Measurements from ENCODE around the gene ALDH4A1. TPM values are rescaled to one million over a fixed set of nuclear protein-coding genes. Genes with fewer than 3 reads are reported as not detected.

The ALDH4A1 gene
- total RNA-seq, 2 experiments from 2014 or later, result 6.1 to 7.6 TPM

DNA sequence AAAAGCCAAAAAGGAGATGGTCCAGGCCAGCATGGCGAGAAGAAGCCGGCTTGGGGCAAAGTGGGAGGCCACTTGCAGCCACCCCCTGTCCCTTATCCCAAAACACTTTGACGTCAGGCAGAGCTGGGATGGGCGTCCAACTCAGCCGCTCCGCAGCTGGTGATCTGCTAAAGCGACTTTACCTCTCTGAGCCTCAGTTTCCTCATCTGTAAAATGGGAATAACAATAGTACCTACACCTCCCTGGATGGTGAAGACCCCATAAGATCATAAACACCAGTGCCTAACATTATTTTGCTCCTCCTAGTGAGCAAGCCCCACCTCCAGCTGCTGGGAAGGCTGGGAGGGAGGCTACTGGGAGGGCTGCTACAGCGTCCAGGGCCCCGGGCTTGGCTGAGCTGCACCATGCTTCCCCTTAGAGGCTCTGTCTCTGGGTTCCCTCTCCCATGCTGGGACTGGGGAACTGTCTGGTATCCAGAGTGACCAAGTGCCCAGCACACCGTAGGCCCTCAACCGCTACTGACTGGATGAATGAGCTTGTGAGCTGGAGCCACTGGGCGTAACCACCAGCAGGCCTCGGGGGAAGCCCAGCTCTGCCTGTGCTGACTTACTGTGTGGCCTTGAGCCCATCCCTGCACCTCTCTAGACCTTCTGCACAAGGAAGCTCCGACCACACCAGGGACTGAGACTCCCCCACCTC lies 35.8 kb upstream of the ALDH4A1 start:
- POLR2A ChIA-PET, result no interaction called here
- Histone ChIP-seq H2AFZ (ENCODE audit: low read length) (no peak overlapping the region), H3K4me3 (ENCODE audit: low read depth, low read length, poor library complexity, severe bottlenecking) (no peak overlapping the region), H3K79me2 (ENCODE audit: insufficient read depth, low read depth, low read length) (no peaks in the 10 kb centered on the region), H3K4me1 (ENCODE audit: insufficient read depth, low read length, poor library complexity, severe bottlenecking) (no peaks in the 10 kb centered on the region), H3K9me2 (ENCODE audit: insufficient read depth, low read length) (no peaks in the 10 kb centered on the region), H3K9me3 (ENCODE audit: low read length) (no peaks in the 10 kb centered on the region), H3K36me3 (ENCODE audit: insufficient read depth, low read length) (no peaks in the 10 kb centered on the region), H4K20me1 (ENCODE audit: insufficient read depth, low read length) (no peaks in the 10 kb centered on the region; the same call in 1 of the 2 replicates), H3K27ac (ENCODE audit: low read depth, low read length, poor library complexity, severe bottlenecking) (no peak overlapping the region), H3K4me2 (ENCODE audit: low read length) (no peak overlapping the region)
- intact Hi-C loops (cut with micrococcal nuclease; ENCODE audit: unreplicated experiment), result no loop called here
- DNase-seq (ENCODE audit: low spot score), result no peak
- TF ChIP-seq, protein P1, sequence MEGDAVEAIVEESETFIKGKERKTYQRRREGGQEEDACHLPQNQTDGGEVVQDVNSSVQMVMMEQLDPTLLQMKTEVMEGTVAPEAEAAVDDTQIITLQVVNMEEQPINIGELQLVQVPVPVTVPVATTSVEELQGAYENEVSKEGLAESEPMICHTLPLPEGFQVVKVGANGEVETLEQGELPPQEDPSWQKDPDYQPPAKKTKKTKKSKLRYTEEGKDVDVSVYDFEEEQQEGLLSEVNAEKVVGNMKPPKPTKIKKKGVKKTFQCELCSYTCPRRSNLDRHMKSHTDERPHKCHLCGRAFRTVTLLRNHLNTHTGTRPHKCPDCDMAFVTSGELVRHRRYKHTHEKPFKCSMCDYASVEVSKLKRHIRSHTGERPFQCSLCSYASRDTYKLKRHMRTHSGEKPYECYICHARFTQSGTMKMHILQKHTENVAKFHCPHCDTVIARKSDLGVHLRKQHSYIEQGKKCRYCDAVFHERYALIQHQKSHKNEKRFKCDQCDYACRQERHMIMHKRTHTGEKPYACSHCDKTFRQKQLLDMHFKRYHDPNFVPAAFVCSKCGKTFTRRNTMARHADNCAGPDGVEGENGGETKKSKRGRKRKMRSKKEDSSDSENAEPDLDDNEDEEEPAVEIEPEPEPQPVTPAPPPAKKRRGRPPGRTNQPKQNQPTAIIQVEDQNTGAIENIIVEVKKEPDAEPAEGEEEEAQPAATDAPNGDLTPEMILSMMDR (conservative IDR thresholded peaks at IDR 0.05; ENCODE audit: low read length), result no peak
- no peak for TF ChIP-seq EZH2phosphoT487 (IDR thresholded peaks at IDR 0.05; ENCODE audit: borderline replicate concordance, low read depth, low read length)
- no TSS peak for BruUV-seq (replicated peaks)
- CTCF ChIA-PET (ENCODE audit: unreplicated experiment), result interaction anchor here (1.1 kb wide), 1 partner anchor 11 kb away, joined by 4 read pairs; no protein-coding TSS in a partner anchor

DNA sequence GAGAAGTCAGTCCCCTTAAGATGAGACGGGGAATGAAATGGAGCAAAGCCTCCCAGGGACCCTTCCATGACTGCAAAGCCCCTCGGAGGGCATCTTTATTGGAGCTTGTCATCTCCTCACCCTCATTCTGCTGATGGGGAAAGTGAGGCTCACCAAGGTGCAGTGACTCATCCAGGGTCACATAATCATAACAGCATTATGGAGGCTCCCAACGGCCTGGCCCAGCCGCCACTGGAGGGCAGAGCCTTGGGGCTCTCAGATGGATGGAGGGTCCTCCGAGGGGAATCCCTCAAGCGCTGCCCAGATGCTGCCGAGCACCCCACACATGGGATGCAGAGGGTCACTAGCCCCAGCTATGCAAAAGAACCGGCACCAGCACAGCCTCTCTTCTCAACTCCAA lies 35.2 kb upstream of the ALDH4A1 start:
- no peaks in the 10 kb centered on the region for H3K9me2 ChIP-seq (ENCODE audit: insufficient read depth, low read length)
- DNase-seq (ENCODE audit: low spot score), result no peak
- H2AFZ ChIP-seq (ENCODE audit: low read length), result no peak overlapping the region
- H3K4me3 ChIP-seq (ENCODE audit: low read depth, low read length, poor library complexity, severe bottlenecking), result no peak overlapping the region
- H4K20me1 ChIP-seq (ENCODE audit: insufficient read depth, low read length), result no peaks in the 10 kb centered on the region; the same call in 1 of the 2 replicates
- ChIA-PET POLR2A (no interaction called here), CTCF (ENCODE audit: unreplicated experiment) (no interaction called here)
- H3K9me3 ChIP-seq (ENCODE audit: low read length), result no peaks in the 10 kb centered on the region
- H3K4me1 ChIP-seq (ENCODE audit: insufficient read depth, low read length, poor library complexity, severe bottlenecking), result no peaks in the 10 kb centered on the region
- no peaks in the 10 kb centered on the region for H3K36me3 ChIP-seq (ENCODE audit: insufficient read depth, low read length)
- H3K79me2 ChIP-seq (ENCODE audit: insufficient read depth, low read depth, low read length), result no peaks in the 10 kb centered on the region
- BruUV-seq (replicated peaks), result no TSS peak
- intact Hi-C loops (cut with micrococcal nuclease; ENCODE audit: unreplicated experiment), result no loop called here
- no peak overlapping the region for H3K4me2 ChIP-seq (ENCODE audit: low read length)
- no peak for TF ChIP-seq EZH2phosphoT487 (IDR thresholded peaks at IDR 0.05; ENCODE audit: borderline replicate concordance, low read depth, low read length)
- TF ChIP-seq, protein P1 (conservative IDR thresholded peaks at IDR 0.05; ENCODE audit: low read length), result no peak
- H3K27ac ChIP-seq (ENCODE audit: low read depth, low read length, poor library complexity, severe bottlenecking), result no peak overlapping the region

DNA sequence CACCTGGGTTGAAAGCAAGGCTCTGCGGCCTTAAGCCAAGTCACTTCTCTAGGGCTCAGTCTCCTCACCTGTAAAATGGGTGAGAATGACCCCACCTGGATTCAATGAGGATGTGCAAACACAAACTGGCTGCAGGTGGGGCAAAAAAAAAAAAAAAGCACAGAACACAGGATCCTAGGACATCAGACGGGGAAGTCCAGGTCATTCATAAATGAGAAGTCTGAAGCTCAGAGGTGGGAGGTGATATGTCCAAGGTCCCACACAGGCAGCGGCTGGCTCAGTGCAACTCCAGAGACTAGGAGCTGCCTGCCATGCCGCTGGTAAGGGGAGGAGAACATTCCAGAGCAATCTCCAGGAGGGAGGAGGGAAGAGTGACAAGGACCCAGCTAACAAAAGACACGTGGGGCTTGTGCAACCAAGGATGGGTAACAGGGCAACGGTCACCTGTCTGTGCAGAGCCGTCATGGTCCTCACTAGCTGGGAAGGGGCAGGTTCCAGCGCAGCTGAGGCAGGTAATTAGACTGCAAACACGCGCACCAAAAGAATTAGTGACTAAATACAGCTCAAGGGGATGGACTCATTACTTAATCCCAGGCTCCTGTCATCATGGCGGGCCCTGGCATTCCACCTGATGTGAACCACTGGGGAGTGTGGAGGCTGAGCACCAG lies 34.6 kb upstream of the ALDH4A1 start:
- Histone ChIP-seq H3K4me2 (ENCODE audit: low read length) (no peak overlapping the region), H3K79me2 (ENCODE audit: insufficient read depth, low read depth, low read length) (no peaks in the 10 kb centered on the region), H3K4me1 (ENCODE audit: insufficient read depth, low read length, poor library complexity, severe bottlenecking) (no peaks in the 10 kb centered on the region), H3K27ac (ENCODE audit: low read depth, low read length, poor library complexity, severe bottlenecking) (no peak overlapping the region), H3K9me3 (ENCODE audit: low read length) (no peaks in the 10 kb centered on the region), H3K4me3 (ENCODE audit: low read depth, low read length, poor library complexity, severe bottlenecking) (no peak overlapping the region), H4K20me1 (ENCODE audit: insufficient read depth, low read length) (no peaks in the 10 kb centered on the region; the same call in 1 of the 2 replicates), H3K9me2 (ENCODE audit: insufficient read depth, low read length) (no peaks in the 10 kb centered on the region), H3K36me3 (ENCODE audit: insufficient read depth, low read length) (no peaks in the 10 kb centered on the region), H2AFZ (ENCODE audit: low read length) (no peak overlapping the region)
- ChIA-PET CTCF (ENCODE audit: unreplicated experiment) (no interaction called here), POLR2A (no interaction called here)
- BruUV-seq (replicated peaks), result no TSS peak
- TF ChIP-seq EZH2phosphoT487 (IDR thresholded peaks at IDR 0.05; ENCODE audit: borderline replicate concordance, low read depth, low read length), result no peak
- no peak for DNase-seq (ENCODE audit: low spot score)
- intact Hi-C loops (cut with micrococcal nuclease; ENCODE audit: unreplicated experiment), result no loop called here
